NCI-H2196 treated with DMSO at 0.1 percent for 48 hours (cell line): ENCODE data around the gene ASCL2.

ENCODE experiments used
- DNase-seq: peaks from one replicate; lab custom pipeline; 2025; ENCODE audit not compliant: unreplicated experiment; lab: John Stamatoyannopoulos, UW

The ASCL2 gene

DNA sequence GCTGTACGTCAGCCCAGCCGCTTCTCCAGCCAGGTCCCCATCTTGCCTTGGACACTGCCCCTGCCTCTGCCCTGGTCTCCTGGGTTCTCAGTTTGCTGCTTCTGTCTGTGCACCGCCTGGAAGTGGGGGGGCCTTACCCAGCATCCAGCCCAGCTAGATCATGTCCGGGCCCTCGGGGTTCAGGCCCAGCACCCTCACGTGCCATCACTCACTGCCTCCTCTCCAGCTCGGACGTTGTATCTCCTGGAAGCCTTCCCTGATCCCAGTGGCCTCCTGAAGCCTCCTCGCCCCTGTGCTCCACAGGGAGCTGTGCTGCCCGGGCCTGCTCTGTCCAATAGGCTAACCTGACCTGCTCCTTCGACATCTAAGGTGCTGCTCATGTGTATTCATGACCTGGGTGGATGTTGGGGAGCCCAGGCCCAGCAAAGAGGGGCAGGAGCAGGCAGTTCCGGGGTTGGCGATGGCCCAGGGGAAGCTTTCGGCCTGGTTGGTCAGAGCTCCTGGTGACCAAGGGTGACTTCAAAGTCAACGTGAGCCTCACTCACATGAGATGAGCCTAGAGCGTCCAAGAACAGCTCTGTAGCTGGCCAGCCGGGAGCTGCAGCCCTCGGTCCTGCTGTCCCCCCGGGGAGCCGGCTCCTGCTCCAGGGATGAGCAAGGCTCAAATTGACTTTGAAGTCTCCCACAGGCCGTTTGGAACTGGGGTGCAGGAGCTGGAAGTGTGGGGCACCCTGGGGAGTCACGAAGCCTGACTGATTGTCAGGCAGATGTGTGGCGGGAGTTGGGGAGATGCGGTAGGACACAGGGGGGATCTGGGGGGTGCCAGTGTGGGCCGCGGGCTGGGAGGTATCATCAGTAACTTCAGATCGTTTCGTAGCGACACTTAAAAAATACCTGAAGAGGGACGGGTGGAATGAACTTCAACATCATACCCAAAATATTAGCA, 5.2 kb upstream of the ASCL2 start:
- DNase-seq, result no peak

DNA sequence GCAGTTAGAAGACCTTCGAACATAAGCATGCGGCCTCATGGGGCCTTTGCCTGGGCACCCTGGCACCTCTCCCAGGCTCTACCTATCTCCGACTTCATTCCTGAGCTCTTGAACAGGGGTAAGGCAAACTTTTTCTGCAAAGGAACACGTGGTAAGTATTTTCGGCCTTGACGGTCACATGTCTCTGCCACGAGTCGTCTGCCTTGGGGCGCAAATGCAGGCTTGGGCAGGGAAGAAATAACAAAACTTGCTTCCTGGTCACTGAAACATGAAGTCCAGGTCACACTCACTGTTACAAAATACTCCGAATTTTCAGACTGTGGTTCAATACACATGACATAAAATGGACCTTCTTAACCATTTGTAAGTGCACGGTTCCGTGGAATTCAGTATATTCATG, 3.4 kb upstream of the ASCL2 start:
- DNase-seq, result no peak

DNA sequence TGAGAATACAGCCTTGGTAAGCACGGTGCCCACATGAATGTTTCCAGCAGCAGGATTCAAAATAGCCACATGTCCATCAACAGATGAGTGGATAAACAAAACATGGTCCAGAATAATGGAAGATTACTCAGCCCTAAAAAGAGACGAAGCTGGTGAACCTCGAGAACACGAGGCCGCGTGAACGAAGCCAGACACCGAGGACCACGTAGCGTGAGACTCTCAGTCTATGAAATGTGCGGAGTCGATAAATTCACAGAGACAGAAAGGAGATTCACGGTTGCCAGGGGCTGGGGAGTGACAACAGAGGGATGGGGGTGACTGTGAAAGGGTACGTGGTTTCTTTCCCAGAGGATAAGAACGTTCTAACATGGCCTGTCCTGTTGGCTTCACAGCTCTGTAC, 2.9 kb upstream of the ASCL2 start:
- no peak for DNase-seq

GRCh38 chr11:2272946-2273280, 2.5 kb upstream of the ASCL2 start:
- DNase-seq, result no peak

DNA sequence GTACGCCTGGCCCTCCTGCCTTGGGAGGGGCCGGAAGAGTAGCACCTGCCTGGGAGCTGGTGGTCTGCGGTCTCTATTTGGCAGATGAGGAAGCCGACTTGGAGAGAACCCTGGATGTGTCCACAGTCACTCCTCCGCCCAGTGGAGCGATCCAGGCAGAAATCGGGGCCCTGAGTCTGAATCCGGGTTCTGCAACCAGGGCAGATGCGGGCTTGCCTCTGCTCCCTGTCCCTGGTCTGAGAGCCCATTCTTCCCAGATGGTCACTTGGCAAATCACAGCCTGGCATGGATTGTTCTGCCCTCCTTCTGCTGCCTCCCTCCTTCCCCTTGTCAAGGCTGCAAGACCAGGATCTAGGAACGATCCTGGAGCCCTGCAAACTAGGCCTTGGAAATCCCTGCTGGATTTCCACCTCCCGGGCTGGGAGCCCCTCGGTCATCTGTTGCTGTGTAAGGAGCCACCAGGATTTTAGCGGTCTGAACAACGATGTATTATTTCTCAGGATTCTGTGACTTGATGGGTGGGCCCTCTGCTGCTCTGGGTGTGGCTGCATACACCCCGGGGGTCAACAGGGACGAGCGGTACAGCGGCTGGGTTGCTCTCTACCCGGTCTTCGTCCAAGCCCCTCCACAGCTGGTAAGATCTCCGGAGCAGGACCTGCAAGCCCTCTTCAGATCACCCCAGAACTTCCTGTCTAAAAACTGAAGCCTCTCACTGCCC, 2.0 kb upstream of the ASCL2 start:
- no peak for DNase-seq

- DNase-seq, result no peak
Measured at GRCh38 chr11:2271327-2272227, 1.2 kb upstream of the ASCL2 start.

DNA sequence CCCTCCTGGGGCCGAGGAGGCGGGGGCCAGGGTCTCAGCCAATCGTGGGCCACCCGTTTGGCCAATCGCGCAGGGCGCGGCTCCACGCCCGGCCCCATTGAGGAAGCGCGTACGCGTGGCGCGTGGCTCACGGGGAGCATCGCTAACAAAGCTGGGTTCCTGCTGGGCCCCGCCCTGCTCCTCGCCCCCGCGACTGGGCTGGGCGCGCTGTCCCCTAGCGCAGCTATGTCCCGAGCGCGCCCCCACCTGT, 614 bp upstream of the ASCL2 start:
- DNase-seq, result no peak

GRCh38 chr11:2269601-2270321, 627 bp downstream of the ASCL2 start:
- DNase-seq, result peak; percentile 38

DNA sequence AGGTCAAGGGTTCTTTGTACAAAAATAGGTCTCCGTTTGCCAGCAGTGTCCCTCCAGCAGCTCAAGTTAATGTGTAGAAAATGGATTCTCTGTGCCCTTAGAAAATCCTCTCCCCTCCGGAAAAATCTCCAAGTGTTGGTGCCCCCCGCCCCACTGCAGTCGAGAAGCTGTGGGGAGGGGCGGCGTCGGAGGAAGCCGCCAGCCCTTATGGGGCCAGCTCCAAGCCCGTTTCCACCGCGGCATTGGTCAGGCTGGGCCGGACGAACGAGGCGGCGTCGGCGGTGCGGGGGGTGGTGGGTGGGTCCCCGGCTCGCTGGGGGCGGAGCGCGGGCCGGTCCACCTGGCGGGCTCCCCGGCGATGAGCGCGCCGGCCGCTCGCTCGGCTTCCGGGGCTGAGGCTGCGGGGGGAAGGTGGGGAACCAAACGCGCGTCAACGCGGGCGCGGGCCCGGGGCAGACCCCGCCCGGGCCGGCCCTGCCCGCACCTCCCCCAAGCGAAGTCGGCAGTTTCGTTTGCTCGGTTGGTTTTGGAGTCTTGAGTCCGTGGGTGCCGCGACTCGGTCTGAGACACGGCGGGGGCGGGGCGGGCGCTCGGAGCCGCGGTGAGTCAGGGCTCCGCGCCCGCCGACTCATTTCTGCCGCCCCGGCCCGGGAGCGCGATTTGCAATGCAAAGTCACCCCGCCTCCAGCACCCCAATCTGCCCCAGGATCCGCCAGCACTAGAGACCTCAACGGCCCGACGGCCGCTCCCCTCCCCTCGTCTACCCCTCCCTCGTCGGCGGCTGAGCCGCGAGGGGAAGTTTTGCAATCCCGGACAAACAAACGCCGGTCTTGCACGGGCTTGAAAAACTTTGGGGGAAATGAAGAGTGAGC, 1.4 kb downstream of the ASCL2 start:
- peak; percentile 39 for DNase-seq

DNA sequence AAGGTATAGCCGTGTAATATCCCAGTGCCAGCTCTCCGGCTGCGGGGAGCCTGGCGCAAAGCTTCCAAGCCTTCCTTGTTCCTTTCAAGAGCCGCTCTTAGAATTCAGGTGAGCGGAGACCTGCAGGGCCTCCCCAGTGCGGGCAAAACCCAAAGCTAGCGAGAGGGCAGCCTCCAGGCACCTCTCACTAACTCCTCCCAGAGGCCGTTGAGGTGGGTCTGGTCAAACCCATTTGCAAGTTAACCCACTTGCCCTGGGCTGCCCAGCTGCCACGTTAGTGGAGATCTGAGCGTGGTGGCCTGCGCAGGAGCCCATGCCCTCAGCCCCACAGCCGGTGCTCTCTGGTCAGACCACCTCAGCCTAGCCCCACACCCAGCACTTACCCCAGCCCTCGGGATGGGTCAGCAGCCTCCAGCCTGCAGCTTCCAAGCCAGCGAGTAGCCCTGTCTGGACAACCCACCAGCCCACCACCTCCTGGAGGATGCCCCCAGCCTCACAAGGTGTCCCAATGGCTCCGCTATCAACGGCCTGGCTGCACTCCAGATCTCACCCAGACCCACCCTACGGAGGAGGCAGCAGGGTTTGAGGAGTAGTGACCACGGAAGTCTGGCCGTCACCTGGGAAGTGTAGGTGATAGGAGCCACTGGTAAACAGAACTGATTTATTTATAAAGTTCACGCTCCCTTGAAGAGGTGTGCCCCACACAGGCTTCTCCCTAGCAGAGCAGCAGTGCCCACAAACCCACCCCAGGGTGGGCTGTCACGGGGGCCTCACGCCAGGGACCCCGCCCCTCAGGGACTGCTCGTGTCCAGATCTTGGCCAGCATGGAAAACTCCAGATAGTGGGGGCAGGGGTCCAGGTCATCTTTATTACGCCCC, 2.3 kb downstream of the ASCL2 start:
- no peak for DNase-seq

DNA sequence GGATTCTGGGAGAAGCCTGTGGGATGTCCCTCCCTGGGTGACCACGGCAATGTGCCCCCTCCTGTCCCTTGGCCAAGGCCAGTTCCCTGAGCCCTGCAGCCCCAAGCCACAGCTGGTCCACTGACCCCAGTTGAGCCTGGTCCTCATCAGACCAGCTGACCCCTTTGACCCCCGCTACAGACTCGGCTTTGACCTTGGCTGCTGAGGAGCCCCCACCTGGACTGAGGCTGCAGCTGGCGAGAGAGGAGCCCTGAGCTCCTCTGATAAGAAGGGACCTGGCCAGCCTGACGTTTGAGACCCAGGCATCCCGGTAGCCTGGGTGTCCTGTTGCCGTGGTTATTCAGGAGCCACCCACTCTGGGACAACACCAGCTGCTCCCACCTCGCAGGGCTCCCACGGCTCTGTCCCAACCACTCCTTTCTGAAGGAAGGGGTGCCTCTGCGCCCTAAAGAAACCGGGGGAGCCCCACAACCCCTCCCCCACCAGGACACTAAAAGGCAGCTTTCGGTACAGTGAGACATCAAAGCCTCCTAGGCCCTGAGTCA, 3.0 kb downstream of the ASCL2 start:
- no peak for DNase-seq

GRCh38 chr11:2266586-2267305, 3.6 kb downstream of the ASCL2 start:
- no peak for DNase-seq

GRCh38 chr11:2265854-2266585, 4.4 kb downstream of the ASCL2 start:
- no peak for DNase-seq

- DNase-seq, result no peak
Measured at GRCh38 chr11:2265396-2265795, 5.0 kb downstream of the ASCL2 start.

- no peak for DNase-seq
Measured at GRCh38 chr11:2264366-2265053, 5.9 kb downstream of the ASCL2 start.

DNA sequence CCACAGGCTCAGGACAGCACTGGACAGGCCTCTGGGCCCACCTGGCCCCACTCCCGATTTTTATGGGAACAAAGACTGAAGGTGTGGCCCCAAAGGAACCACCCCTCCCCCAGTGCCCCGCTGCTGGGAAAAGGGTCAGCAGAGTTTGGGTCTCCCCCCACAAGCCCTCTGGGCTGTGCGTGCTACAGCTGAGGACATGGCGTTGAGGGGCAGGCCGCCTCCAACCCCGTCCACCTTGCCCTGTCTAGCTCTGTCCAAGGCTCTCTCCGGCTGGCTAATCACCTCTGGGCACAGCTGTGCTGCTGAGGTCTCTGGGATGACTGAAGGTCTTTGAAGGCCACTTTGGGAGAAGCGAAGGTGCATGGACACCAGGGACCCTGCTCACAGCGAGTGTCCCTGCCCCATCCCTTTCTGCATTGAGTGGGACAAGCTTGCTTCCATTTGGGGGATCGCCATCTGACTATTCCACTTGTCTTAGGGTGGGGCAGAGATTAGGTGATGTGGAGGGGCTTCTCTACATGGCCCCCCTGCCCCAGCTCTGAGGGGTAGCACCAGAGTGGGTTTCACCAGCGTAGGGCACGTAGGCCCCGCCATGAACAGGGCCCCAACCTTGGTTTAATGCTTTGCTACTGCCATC, 6.5 kb downstream of the ASCL2 start:
- no peak for DNase-seq
